ENCODE data around the gene ST3GAL6.

- TF ChIP-seq, protein P1, sequence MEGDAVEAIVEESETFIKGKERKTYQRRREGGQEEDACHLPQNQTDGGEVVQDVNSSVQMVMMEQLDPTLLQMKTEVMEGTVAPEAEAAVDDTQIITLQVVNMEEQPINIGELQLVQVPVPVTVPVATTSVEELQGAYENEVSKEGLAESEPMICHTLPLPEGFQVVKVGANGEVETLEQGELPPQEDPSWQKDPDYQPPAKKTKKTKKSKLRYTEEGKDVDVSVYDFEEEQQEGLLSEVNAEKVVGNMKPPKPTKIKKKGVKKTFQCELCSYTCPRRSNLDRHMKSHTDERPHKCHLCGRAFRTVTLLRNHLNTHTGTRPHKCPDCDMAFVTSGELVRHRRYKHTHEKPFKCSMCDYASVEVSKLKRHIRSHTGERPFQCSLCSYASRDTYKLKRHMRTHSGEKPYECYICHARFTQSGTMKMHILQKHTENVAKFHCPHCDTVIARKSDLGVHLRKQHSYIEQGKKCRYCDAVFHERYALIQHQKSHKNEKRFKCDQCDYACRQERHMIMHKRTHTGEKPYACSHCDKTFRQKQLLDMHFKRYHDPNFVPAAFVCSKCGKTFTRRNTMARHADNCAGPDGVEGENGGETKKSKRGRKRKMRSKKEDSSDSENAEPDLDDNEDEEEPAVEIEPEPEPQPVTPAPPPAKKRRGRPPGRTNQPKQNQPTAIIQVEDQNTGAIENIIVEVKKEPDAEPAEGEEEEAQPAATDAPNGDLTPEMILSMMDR (IDR thresholded peaks at IDR 0.05; ENCODE audit: low read length): no peak
- TF ChIP-seq EZH2 (optimal IDR thresholded peaks at IDR 0.05; ENCODE audit: low read depth, low read length): no peak
- no peak for TF ChIP-seq EZH2phosphoT487 (IDR thresholded peaks at IDR 0.05; ENCODE audit: low read length)
Measured at GRCh38 chr3:98737301-98737700, 25.8 kb upstream of the ST3GAL6 start.

Data from MM.1S (cell line).